NCI-H187 (cell line): Measurements from ENCODE around the gene FTSJ1.
"Not testable (repeated sequence)": the region's sequence is repeated elsewhere in the genome, so short reads cannot be mapped to it uniquely, and the experiment has no call there.

ENCODE experiments used
- DNase-seq, 2 experiments: peaks; one replicate each; lab custom pipeline; 2025; lab: John Stamatoyannopoulos, UW

Gene FTSJ1, protein sequence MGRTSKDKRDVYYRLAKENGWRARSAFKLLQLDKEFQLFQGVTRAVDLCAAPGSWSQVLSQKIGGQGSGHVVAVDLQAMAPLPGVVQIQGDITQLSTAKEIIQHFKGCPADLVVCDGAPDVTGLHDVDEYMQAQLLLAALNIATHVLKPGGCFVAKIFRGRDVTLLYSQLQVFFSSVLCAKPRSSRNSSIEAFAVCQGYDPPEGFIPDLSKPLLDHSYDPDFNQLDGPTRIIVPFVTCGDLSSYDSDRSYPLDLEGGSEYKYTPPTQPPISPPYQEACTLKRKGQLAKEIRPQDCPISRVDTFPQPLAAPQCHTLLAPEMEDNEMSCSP

DNA sequence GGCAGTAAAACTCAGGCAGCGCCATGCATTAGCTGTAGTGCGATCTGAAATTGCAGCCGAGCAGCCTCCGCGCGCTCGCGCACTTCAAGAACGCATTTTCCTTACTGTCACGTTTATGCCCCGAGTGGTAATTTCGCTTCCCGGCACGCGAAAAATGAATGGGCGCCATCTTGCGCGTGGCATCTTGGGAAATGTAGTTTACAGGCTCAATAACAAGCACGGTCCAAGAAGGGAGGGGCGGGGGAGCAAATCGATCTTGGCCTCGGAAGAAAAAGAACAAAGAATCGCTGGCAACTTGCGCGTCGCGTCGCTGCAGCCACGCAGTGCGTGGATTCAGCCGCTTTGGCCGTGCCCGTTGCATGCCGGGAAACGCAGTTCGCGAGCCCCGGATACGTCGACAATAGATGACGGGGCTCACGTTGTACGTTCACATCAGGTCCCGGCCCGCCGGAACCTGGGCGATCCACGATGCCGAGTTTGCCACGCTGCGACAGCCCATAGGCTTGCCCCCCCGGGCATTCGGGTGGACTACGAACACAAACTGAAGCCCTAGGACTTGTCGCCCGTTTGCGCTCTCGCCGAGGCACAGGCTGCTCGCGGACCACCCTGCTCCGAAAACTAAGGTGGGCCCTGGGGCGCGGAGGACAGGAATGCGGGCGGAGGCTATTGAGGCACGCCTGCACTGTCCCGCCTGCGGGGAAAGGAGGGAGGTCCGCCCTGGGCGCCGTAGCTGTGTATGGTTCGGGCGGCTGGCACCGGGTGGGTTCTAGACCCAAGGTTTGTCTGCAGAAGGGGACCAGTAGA lies at the start of gene FTSJ1:
Gene FTSJ1, plus strand, starts transcription at position 426 of the 804 bp plus-strand sequence. CDS start 1,849 bp downstream, outside the sequence.
- peak; percentile 43 to 66 for DNase-seq

DNA sequence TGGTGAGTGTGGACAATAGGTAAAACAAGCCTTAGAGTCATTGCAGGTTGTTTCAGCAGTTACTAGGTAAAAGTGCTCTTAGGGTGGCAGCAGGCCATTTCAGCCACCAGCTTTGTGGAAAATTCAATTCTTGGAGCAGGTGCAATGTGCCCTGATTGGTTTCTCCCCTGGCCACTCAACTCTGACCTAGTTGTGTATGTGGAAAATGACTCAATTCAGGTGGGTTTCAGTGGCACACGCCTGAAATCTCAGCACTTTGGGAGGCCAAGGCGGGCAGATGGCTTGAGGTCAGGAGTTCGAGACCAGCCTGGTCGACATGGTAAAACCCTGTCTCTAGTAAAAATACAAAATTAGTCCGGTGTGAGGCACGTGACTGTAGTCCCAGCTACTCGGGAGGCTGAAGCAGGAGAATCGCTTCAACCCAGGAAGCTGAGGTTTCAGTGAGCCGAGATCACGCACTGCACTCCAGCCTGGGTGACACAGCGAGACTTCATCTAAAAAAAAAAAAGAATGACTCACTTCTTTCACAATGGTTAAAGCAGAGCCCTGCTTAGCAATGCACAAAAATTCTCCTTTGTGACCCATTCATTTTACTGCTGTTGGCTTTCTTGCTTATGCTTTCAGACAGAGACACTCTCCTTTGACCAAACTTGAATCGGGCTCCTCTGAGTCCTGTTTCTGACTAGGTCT lies 48.8 kb upstream of the FTSJ1 start:
- not testable (repeated sequence) for DNase-seq

GRCh38 chrX:48429606-48430005 lies 46.4 kb upstream of the FTSJ1 start:
- DNase-seq = not testable (repeated sequence)

GRCh38 chrX:48430166-48430565 lies 45.8 kb upstream of the FTSJ1 start:
- DNase-seq = not testable (repeated sequence)

DNA sequence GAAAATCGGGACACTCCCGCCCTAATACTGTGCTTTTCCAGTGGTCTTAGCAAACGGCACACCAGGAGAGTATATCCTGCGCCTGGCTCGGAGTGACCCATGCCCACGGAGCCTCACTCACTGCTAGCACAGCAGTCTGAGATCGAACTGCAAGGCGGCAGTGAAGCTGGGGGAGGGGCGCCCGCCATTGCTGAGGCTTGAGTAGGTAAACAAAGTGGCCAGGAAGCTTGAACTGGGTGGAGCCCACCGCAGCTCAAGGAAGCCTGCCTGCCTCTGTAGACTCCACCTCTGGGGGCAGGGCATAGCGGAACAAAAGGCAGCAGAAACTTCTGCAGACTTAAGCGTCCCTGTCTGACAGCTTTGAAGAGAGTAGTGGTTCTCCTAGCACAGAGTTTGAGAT lies 42.3 kb upstream of the FTSJ1 start:
- DNase-seq = not testable (repeated sequence)

DNA sequence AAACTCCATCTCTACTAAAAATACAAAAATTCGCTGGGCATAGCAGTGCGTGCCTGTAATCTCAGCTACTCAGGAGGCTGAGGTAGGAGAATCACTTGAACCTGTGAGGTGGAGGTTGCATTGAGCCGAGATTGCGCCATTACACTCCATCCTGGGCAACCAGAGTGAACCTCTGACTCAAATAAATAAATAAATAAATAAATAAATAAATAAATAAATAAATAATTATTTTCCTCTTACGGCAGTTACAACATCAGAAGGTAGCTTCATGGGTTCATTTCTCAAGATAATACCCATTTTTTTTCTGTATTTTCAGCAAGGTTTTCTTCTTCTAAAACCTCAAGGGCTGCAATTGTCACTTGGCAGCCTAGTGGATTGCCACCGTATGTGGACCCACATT lies 28.8 kb upstream of the FTSJ1 start:
- DNase-seq = not testable (repeated sequence)

- DNase-seq = no peak
These were observed 25.9 kb upstream of the FTSJ1 start for GRCh38 chrX:48450076-48450475.

- no peak for DNase-seq
These were observed 24.3 kb upstream of the FTSJ1 start for GRCh38 chrX:48451708-48452107.

DNA sequence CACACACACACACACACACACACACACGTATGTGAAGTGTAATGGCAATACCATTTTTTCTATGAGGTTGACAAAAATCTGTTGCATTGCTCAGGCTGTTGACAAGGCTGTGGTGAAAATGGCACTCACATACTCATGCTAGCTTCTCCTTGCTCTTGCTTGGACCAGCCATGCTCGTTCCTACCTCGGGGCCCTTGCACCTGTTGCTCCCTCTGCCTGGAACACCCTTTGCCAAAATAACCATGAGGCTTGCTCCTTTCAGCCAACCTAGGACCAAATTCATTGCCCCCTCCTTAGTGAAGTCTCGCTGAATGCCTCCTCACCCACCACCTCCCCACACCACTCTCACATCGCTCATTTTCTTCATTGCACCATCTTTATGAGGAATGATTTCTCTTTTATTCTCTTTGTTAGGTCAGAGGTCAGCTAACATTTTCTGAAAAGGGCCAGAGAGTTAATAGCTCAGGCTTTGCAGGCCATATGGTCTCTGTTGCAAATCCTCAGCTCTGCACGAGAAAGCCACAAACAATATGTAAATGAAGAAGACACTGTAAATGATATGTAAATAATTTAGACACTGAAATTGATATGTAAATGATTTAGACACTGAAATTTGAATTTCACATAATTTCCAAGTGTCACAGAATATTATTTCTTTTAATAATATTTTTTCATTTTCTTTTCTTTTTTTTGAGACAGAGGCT lies 19.2 kb upstream of the FTSJ1 start:
- DNase-seq = no peak

- DNase-seq = no peak
These were observed 17.3 kb upstream of the FTSJ1 start for GRCh38 chrX:48458711-48459110.

- no peak for DNase-seq
These were observed 16.5 kb upstream of the FTSJ1 start for GRCh38 chrX:48459483-48459882.

- no peak for DNase-seq
These were observed 16.0 kb upstream of the FTSJ1 start for GRCh38 chrX:48460031-48460430.

DNA sequence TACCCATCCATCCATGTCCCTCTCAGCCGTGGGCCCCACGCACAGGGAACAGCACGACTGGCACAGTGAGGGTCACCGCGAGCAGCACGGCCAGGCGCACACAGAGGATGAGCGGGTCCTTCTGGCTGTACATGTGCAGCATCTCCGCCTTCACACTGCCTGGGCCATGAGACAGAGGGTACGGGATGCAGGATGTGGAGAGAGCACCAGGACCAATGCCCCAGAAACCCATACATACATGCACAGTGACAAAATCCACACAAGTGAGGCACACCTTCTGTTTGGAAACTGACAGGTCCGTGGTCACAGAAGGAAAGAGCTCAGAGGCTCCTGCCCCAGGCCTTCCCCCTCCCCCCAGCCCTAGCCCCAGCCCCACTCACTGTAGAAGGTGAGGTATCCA lies 15.4 kb upstream of the FTSJ1 start:
- no peak for DNase-seq

DNA sequence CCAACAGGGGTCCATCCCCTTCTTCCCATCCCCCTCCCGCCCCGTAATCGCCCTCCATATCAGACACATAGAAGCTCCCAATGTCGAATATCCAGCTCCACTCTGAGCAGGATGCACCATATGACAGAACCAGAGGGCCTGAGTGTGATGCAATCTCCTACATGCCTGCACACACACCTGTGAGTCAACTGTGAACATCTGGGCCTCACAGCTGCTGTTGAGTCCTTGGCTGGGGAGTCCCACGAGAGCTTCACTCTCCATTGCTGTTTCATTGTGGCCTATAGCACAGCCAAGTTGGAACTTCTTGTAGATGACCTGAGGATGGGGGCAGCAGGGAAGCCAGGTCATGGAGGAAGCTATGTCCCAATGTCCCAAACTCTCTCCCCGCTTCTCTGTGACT lies 14.2 kb upstream of the FTSJ1 start:
- DNase-seq = no peak

GRCh38 chrX:48465336-48465933 lies 10.6 kb upstream of the FTSJ1 start:
- DNase-seq = no peak

GRCh38 chrX:48466696-48467095 lies 9.3 kb upstream of the FTSJ1 start:
- DNase-seq = no peak

- DNase-seq = no peak
These were observed 8.7 kb upstream of the FTSJ1 start for GRCh38 chrX:48467281-48467761.

- DNase-seq = no peak
These were observed 7.7 kb upstream of the FTSJ1 start for GRCh38 chrX:48468247-48468671.

- no peak for DNase-seq
These were observed 7.0 kb upstream of the FTSJ1 start for GRCh38 chrX:48468693-48469691.
